ENCODE results near the gene NFIA. TPM values are rescaled to one million over a fixed set of nuclear protein-coding genes. Genes with fewer than 3 reads are reported as not detected.

The NFIA gene
- total RNA-seq, 1 donor from 2014 or later = 31.3 TPM

- no peaks in the 10 kb centered on the region for H3K9me3 ChIP-seq (ENCODE audit: control insufficient read depth in 3 of 3, low read length in 3 of 3)
- peak overlapping the region; percentile 76 to 84 (median 77) for H3K4me3 ChIP-seq (ENCODE audit: low read length in 3 of 3)
- peak overlapping the region; percentile 67 to 91 (median 79) for H3K9ac ChIP-seq (ENCODE audit: low read depth in 1 of 3, low read length in 3 of 3)
- peaks cover 29 to 32% (median 31%) of the 10 kb centered on the region in 3 donors for H3K4me1 ChIP-seq (ENCODE audit: control insufficient read depth in 3 of 3, insufficient read depth in 3 of 3, low read length in 3 of 3)
- H3K27me3 ChIP-seq (ENCODE audit: control insufficient read depth in 3 of 3, insufficient read depth in 3 of 3, low read length in 3 of 3) = no peaks in the 10 kb centered on the region
- H3K36me3 ChIP-seq (ENCODE audit: control insufficient read depth in 3 of 3, insufficient read depth in 3 of 3, low read length in 3 of 3) = no peaks in the 10 kb centered on the region
- H3K27ac ChIP-seq (ENCODE audit: low read depth, low read length) = peak overlapping the region; percentile 93
These were observed 30.5 kb upstream of the NFIA start for GRCh38 chr1:61051719-61052394.

DNA sequence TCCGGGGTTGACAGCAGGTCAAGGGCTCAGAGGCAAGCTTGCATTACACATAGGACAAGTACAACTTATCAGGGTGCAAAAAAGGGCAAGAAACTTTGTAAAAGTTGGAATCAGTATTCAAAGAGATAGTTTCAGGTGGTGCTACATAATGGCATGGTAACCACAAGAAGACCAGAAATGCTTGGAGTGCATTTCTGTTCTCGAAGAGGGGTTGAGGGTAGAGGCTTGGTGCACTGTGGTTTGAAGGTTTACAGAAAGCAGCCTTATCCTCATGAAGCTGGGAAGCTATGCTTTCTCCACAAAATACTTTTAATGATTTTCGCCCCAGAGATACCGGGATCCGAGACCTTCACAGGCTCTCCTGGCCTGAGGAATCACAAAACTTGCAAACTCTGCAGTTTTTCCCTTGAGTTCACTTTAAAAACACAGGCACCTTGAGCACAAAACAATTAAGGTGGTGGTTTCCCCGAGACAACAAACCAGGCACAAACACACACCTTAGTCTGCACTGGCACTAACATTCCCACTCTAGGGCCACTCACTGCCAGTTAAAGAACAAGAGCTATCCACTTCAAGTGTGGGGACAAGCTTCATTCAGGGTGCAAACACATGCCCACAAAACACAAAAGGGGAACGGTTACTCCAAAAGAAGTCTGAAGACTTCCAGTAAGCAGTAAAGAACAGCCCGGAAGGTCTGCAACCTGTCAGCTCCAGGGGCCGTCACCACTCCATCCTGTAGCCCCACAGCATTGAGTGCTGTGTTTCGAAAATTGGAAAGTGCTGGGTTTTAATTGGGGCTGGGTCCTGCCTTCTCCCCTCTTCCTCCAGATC lies 29.8 kb upstream of the NFIA start:
- H3K4me1 ChIP-seq (ENCODE audit: control insufficient read depth in 3 of 3, insufficient read depth in 3 of 3, low read length in 3 of 3) = peaks cover 29 to 32% (median 32%) of the 10 kb centered on the region in 3 donors
- peak overlapping the region; percentile 67 to 91 (median 79) for H3K9ac ChIP-seq (ENCODE audit: low read depth in 1 of 3, low read length in 3 of 3)
- peak overlapping the region; percentile 93 for H3K27ac ChIP-seq (ENCODE audit: low read depth, low read length)
- no peaks in the 10 kb centered on the region for H3K27me3 ChIP-seq (ENCODE audit: control insufficient read depth in 3 of 3, insufficient read depth in 3 of 3, low read length in 3 of 3)
- H3K36me3 ChIP-seq (ENCODE audit: control insufficient read depth in 3 of 3, insufficient read depth in 3 of 3, low read length in 3 of 3) = no peaks in the 10 kb centered on the region
- no peaks in the 10 kb centered on the region for H3K9me3 ChIP-seq (ENCODE audit: control insufficient read depth in 3 of 3, low read length in 3 of 3)
- H3K4me3 ChIP-seq (ENCODE audit: low read length in 3 of 3) = peak overlapping the region; percentile 76 to 84 (median 77)

- Histone ChIP-seq H3K9me3 (ENCODE audit: control insufficient read depth in 3 of 3, low read length in 3 of 3) (no peaks in the 10 kb centered on the region), H3K27ac (ENCODE audit: low read depth, low read length) (peak overlapping the region; percentile 93), H3K36me3 (ENCODE audit: control insufficient read depth in 3 of 3, insufficient read depth in 3 of 3, low read length in 3 of 3) (no peaks in the 10 kb centered on the region), H3K4me1 (ENCODE audit: control insufficient read depth in 3 of 3, insufficient read depth in 3 of 3, low read length in 3 of 3) (peaks cover 29 to 35% (median 32%) of the 10 kb centered on the region in 3 donors), H3K4me3 (ENCODE audit: low read length in 3 of 3) (peak overlapping the region; percentile 76 to 84 (median 77)), H3K9ac (ENCODE audit: low read depth in 1 of 3, low read length in 3 of 3) (peak overlapping the region; percentile 67 to 91 (median 79)), H3K27me3 (ENCODE audit: control insufficient read depth in 3 of 3, insufficient read depth in 3 of 3, low read length in 3 of 3) (no peaks in the 10 kb centered on the region)
These were observed 29.1 kb upstream of the NFIA start for GRCh38 chr1:61053226-61053711.

GRCh38 chr1:61053712-61054600 lies 28.4 kb upstream of the NFIA start:
- Histone ChIP-seq H3K9me3 (ENCODE audit: control insufficient read depth in 3 of 3, low read length in 3 of 3) (no peaks in the 10 kb centered on the region), H3K36me3 (ENCODE audit: control insufficient read depth in 3 of 3, insufficient read depth in 3 of 3, low read length in 3 of 3) (no peaks in the 10 kb centered on the region), H3K9ac (ENCODE audit: low read depth in 1 of 3, low read length in 3 of 3) (peak overlapping the region; percentile 67 to 91 (median 79)), H3K27ac (ENCODE audit: low read depth, low read length) (peak overlapping the region; percentile 93), H3K4me3 (ENCODE audit: low read length in 3 of 3) (peak overlapping the region; percentile 76 to 84 (median 77)), H3K27me3 (ENCODE audit: control insufficient read depth in 3 of 3, insufficient read depth in 3 of 3, low read length in 3 of 3) (no peaks in the 10 kb centered on the region), H3K4me1 (ENCODE audit: control insufficient read depth in 3 of 3, insufficient read depth in 3 of 3, low read length in 3 of 3) (peaks cover 29 to 35% (median 32%) of the 10 kb centered on the region in 3 donors)

GRCh38 chr1:61054601-61054993 lies 27.8 kb upstream of the NFIA start:
- Histone ChIP-seq H3K4me3 (ENCODE audit: low read length in 3 of 3) (peak overlapping the region; percentile 76 to 84 (median 77)), H3K4me1 (ENCODE audit: control insufficient read depth in 3 of 3, insufficient read depth in 3 of 3, low read length in 3 of 3) (peaks cover 28 to 33% (median 32%) of the 10 kb centered on the region in 3 donors), H3K27me3 (ENCODE audit: control insufficient read depth in 3 of 3, insufficient read depth in 3 of 3, low read length in 3 of 3) (no peaks in the 10 kb centered on the region), H3K36me3 (ENCODE audit: control insufficient read depth in 3 of 3, insufficient read depth in 3 of 3, low read length in 3 of 3) (no peaks in the 10 kb centered on the region), H3K9ac (ENCODE audit: low read depth in 1 of 3, low read length in 3 of 3) (peak overlapping the region in 2 of 3 donors; percentile 67 to 91), H3K27ac (ENCODE audit: low read depth, low read length) (peak overlapping the region; percentile 93), H3K9me3 (ENCODE audit: control insufficient read depth in 3 of 3, low read length in 3 of 3) (no peaks in the 10 kb centered on the region)

GRCh38 chr1:61055110-61055614 lies 27.2 kb upstream of the NFIA start:
- Histone ChIP-seq H3K4me1 (ENCODE audit: control insufficient read depth in 3 of 3, insufficient read depth in 3 of 3, low read length in 3 of 3) (peaks cover 25 to 32% (median 31%) of the 10 kb centered on the region in 3 donors), H3K27me3 (ENCODE audit: control insufficient read depth in 3 of 3, insufficient read depth in 3 of 3, low read length in 3 of 3) (no peaks in the 10 kb centered on the region), H3K36me3 (ENCODE audit: control insufficient read depth in 3 of 3, insufficient read depth in 3 of 3, low read length in 3 of 3) (no peaks in the 10 kb centered on the region), H3K9me3 (ENCODE audit: control insufficient read depth in 3 of 3, low read length in 3 of 3) (no peaks in the 10 kb centered on the region), H3K9ac (ENCODE audit: low read depth in 1 of 3, low read length in 3 of 3) (peak overlapping the region in 1 of 3 donors; percentile 67), H3K27ac (ENCODE audit: low read depth, low read length) (peak overlapping the region; percentile 93), H3K4me3 (ENCODE audit: low read length in 3 of 3) (no peak overlapping the region)

DNA sequence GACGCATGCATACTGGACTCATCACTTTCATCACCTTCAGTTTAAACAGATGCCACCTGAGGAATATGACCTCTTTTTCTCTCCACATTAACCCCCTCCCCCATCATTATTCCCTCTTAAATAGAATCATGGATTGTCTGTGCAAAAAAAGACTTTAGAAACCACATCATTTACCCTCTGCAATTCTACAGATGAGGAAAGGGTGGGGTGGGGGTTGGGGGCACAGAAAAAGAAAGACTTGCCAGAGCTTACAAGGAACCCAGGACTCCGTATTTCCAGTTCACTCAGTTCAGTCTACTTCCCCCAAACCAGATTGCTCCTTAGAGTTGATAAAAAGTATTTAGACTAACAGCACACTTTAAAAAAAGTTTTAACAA lies 26.2 kb upstream of the NFIA start:
- Histone ChIP-seq H3K27me3 (ENCODE audit: control insufficient read depth in 3 of 3, insufficient read depth in 3 of 3, low read length in 3 of 3) (no peaks in the 10 kb centered on the region), H3K36me3 (ENCODE audit: control insufficient read depth in 3 of 3, insufficient read depth in 3 of 3, low read length in 3 of 3) (no peaks in the 10 kb centered on the region), H3K9ac (ENCODE audit: low read depth in 1 of 3, low read length in 3 of 3) (peak overlapping the region in 2 of 3 donors; percentile 87 to 97), H3K4me1 (ENCODE audit: control insufficient read depth in 3 of 3, insufficient read depth in 3 of 3, low read length in 3 of 3) (peaks cover 25 to 32% (median 31%) of the 10 kb centered on the region in 3 donors), H3K4me3 (ENCODE audit: low read length in 3 of 3) (peak overlapping the region; percentile 85 to 95 (median 87)), H3K9me3 (ENCODE audit: control insufficient read depth in 3 of 3, low read length in 3 of 3) (no peaks in the 10 kb centered on the region), H3K27ac (ENCODE audit: low read depth, low read length) (peak overlapping the region; percentile 93)

GRCh38 chr1:61056573-61057439 lies 25.6 kb upstream of the NFIA start:
- H3K9me3 ChIP-seq (ENCODE audit: control insufficient read depth in 3 of 3, low read length in 3 of 3) = no peaks in the 10 kb centered on the region
- H3K9ac ChIP-seq (ENCODE audit: low read depth in 1 of 3, low read length in 3 of 3) = peak overlapping the region; percentile 87 to 97 (median 95)
- H3K36me3 ChIP-seq (ENCODE audit: control insufficient read depth in 3 of 3, insufficient read depth in 3 of 3, low read length in 3 of 3) = no peaks in the 10 kb centered on the region
- H3K4me3 ChIP-seq (ENCODE audit: low read length in 3 of 3) = peak overlapping the region; percentile 85 to 95 (median 87)
- H3K4me1 ChIP-seq (ENCODE audit: control insufficient read depth in 3 of 3, insufficient read depth in 3 of 3, low read length in 3 of 3) = peaks cover 25 to 31% (median 29%) of the 10 kb centered on the region in 3 donors
- peak overlapping the region; percentile 93 for H3K27ac ChIP-seq (ENCODE audit: low read depth, low read length)
- no peaks in the 10 kb centered on the region for H3K27me3 ChIP-seq (ENCODE audit: control insufficient read depth in 3 of 3, insufficient read depth in 3 of 3, low read length in 3 of 3)

Measured in skeletal muscle tissue (tissue), 4 donors.